ENCODE measurements around the gene SPIN3.
A peak's percentile ranks its signal among the peaks of the same experiment; 100 is the strongest.
"Not testable (repeated sequence)": the region's sequence is repeated elsewhere in the genome, so short reads cannot be mapped to it uniquely, and the experiment has no call there.

SPIN3 gene

GRCh38 chrX:56995271-56995994, at the start of gene SPIN3:
SPIN3 (minus strand) TSS chrX:56995541; CDS start chrX:56994947, 594 bp downstream.
- peak; percentile 62 for DNase-seq

GRCh38 chrX:57044245-57044644, 48.9 kb upstream of the SPIN3 start:
- DNase-seq, result no peak

DNA sequence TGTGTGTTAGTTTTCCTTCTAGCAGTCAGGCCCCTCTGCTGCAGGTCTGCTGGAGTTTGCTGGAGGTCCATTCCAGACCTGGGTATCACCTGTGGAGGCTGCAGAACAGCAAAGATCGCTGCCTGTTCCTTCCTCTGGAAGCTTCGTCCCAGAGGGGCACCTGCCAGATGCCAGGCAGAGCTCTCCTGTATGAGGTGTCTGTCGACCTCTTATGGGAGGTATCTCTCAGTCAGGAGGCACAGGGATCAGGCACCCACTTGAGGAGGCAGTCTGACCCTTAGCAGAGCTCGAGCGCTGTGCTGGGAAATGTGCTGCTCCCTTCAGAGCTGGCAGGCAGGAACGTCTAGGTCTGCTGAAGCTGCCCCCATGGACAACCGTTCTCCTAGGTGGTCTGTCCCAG, 41.9 kb upstream of the SPIN3 start:
- DNase-seq, result not testable (repeated sequence)

GRCh38 chrX:56994375-56995270, 718 bp downstream of the SPIN3 start:
- DNase-seq, result no peak

- DNase-seq, result no peak
These were observed 7.6 kb downstream of the SPIN3 start for GRCh38 chrX:56987741-56988140.

- no peak for DNase-seq
These were observed 9.2 kb downstream of the SPIN3 start for GRCh38 chrX:56986138-56986537.

- peak; percentile 15 for DNase-seq
These were observed 17.2 kb downstream of the SPIN3 start for GRCh38 chrX:56978172-56978571.

- DNase-seq, result no peak
These were observed 19.7 kb downstream of the SPIN3 start for GRCh38 chrX:56975611-56976010.

GRCh38 chrX:56974408-56974807, 20.9 kb downstream of the SPIN3 start:
- no peak for DNase-seq

DNA sequence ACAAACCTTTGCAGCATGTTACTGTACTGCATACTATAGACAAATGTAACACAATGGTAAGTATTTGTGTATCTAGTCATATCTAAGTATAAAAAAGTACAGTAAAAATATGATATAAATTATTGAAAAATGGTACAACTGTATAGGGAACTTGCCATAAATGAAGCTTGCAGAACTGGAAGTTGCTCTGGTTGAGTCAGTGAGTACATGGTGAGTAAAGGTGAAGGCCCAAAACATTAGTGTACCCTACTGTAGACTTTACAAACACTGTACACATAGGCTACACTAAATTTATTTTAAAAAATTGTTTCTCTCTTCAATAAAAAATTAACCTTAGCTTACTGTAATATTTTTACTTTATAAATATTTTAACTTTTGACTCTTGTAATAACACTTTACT, 25.8 kb downstream of the SPIN3 start:
- DNase-seq, result no peak

GRCh38 chrX:56968980-56969379, 26.4 kb downstream of the SPIN3 start:
- no peak for DNase-seq

DNA sequence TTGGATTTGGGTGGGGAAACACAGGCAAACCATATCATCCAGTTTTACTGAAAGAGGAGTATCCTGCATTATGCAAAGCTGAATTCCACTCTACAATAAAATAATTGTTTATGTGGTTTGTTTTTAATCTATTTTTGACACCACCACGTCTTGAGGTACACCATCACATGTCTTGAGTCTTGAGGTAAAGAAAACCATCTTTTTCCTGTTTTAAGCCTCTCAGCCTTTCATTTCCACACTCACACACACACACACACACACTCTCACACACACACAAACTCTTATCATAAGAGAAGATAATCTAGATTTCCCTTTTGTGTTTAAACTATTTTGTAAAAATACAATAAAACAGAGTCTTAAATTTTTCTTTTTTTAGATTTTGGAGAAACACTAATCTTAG, 32.0 kb downstream of the SPIN3 start:
- no peak for DNase-seq

DNA sequence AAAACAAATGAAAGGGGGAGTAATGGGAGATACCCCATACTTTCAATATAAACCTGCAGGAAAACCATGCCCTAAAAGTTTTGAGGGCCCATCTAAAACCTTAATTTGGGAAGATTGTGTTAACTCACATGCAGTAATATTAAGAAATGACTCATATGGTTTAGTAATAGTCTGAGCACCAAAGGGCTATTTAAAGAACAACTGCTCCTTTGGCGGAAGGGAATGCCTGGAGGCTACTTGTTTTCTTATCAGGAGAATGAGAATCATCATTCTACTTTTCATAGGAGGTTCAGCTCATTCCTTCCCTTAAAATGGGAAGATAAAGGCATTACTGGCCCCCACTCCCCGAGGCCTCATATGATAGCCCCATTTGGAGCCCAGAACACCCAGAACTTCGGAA, 47.6 kb downstream of the SPIN3 start:
- DNase-seq, result no peak

GRCh38 chrX:56946201-56946600, 49.1 kb downstream of the SPIN3 start:
- DNase-seq, result peak; percentile 30

- DNase-seq, result not testable (repeated sequence)
These were observed 50.1 kb downstream of the SPIN3 start for GRCh38 chrX:56945226-56945625.

GRCh38 chrX:56943264-56943663, 52.1 kb downstream of the SPIN3 start:
- no peak for DNase-seq
